Neural progenitor cell (in vitro differentiated cells): ENCODE data around the gene AMFR. TPM values are rescaled to one million over a fixed set of nuclear protein-coding genes. Genes with fewer than 3 reads are reported as not detected.

ENCODE experiments used
- DNase-seq: peaks from one replicate; pipeline ENCODE4 v3.0.0-alpha.2; 2016; ENCODE audit warnings: low spot score
- H2AFZ ChIP-seq: fragments of 200-600 bp; sonication (generic); replicated peaks from 2 replicates; pipeline ENCODE4 v1.6.1; 2016; ENCODE audit warnings: antibody characterized with exemption
- H3F3A ChIP-seq: fragments of 200-600 bp; sonication (generic); 2 replicates; pipeline ENCODE4 v1.6.1; 2016; ENCODE audit warnings: antibody characterized with exemption, low read depth
- H3K27ac ChIP-seq: fragments of 200-600 bp; sonication (generic); 2 replicates; pipeline ENCODE4 v1.5.1; 2016; ENCODE audit warnings: mild to moderate bottlenecking
- H3K27me3 ChIP-seq: fragments of 200-600 bp; sonication (generic); 2 replicates; pipeline ENCODE4 v1.6.1; 2016; ENCODE audit warnings: mild to moderate bottlenecking, moderate library complexity
- H3K36me3 ChIP-seq: fragments of 200-600 bp; sonication (generic); 2 replicates; pipeline ENCODE4 v1.5.1; 2016
- H3K4me1 ChIP-seq: fragments of 200-600 bp; sonication (generic); 2 replicates; pipeline ENCODE4 v1.6.1; 2016; ENCODE audit warnings: mixed run types
- H3K4me2 ChIP-seq: fragments of 200-600 bp; sonication (generic); 2 replicates; pipeline ENCODE4 v1.6.1; 2016
- H3K4me3 ChIP-seq: fragments of 200-600 bp; sonication (generic); 2 replicates; pipeline ENCODE4 v1.5.1; 2016
- H3K79me2 ChIP-seq: fragments of 200-600 bp; sonication (generic); 2 replicates; pipeline ENCODE4 v1.6.1; 2016; ENCODE audit warnings: low read depth
- H3K9ac ChIP-seq: fragments of 200-600 bp; sonication (generic); 2 replicates; pipeline ENCODE4 v1.6.1; 2016
- H3K9me3 ChIP-seq: fragments of 200-600 bp; sonication (generic); 2 replicates; pipeline ENCODE4 v1.5.1; 2016; ENCODE audit warnings: low read depth
- H4K20me1 ChIP-seq: fragments of 200-600 bp; sonication (generic); 2 replicates; pipeline ENCODE4 v1.6.1; 2016; ENCODE audit warnings: low read depth
- H3K27ac Mint-ChIP-seq: 3 replicates; pipeline ENCODE4 v1.8.0; 2021; ENCODE audit warnings: mixed read lengths
- H3K27me3 Mint-ChIP-seq: 2 replicates; pipeline ENCODE4 v1.8.0; 2022; ENCODE audit warnings: low read depth, mild to moderate bottlenecking, inconsistent platforms, moderate library complexity, mixed read lengths; ENCODE audit not compliant: insufficient read depth
- H3K36me3 Mint-ChIP-seq: 3 replicates; pipeline ENCODE4 v1.8.0; 2021; ENCODE audit warnings: mixed read lengths
- H3K4me1 Mint-ChIP-seq: 3 replicates; pipeline ENCODE4 v1.8.0; 2021; ENCODE audit warnings: mixed read lengths
- H3K4me3 Mint-ChIP-seq: 3 replicates; pipeline ENCODE4 v1.8.0; 2021; ENCODE audit warnings: mild to moderate bottlenecking, moderate library complexity, mixed read lengths
- H3K9me3 Mint-ChIP-seq: 3 replicates; pipeline ENCODE4 v1.8.0; 2020; ENCODE audit warnings: mixed read lengths
- CTCF ChIP-seq: fragments of 200-600 bp; sonication (generic); IDR thresholded peaks from 2 replicates; pipeline ENCODE4 v1.5.1; 2017; ENCODE audit warnings: antibody characterized with exemption, mild to moderate bottlenecking
- total RNA-seq: library from RNA; depleted of rRNA; stranded (reverse); fragments of >200 nt; gene quantifications from 2 replicates; pipeline ENCODE4 v1.2.3, GENCODE V29; 2015; ENCODE audit warnings: low replicate concordance

AMFR gene
- total RNA-seq, 1 donor from 2014 or later, result 38.7 TPM

GRCh38 chr16:56312028-56312300 is 113.4 kb downstream of the AMFR start:
- no peak overlapping the region for H3K9ac ChIP-seq
- no peak overlapping the region for H3K27ac ChIP-seq
- no peak overlapping the region for H3K4me2 ChIP-seq
- no peaks in the 10 kb centered on the region for H4K20me1 ChIP-seq
- no peaks in the 10 kb centered on the region for H3F3A ChIP-seq
- no peak for DNase-seq
- Mint-ChIP-seq H3K36me3 (no peaks in the 10 kb centered on the region), H3K4me1 (peaks cover 19% of the 10 kb centered on the region), H3K27me3 (no peaks in the 10 kb centered on the region), H3K9me3 (no peaks in the 10 kb centered on the region), H3K27ac (peak overlapping the region; percentile 46), H3K4me3 (no peak overlapping the region)
- no peak overlapping the region for H3K4me3 ChIP-seq
- H3K79me2 ChIP-seq, result no peaks in the 10 kb centered on the region
- H3K27me3 ChIP-seq, result no peaks in the 10 kb centered on the region
- peaks cover 21% of the 10 kb centered on the region for H3K4me1 ChIP-seq
- H2AFZ ChIP-seq, result no peak overlapping the region
- no peaks in the 10 kb centered on the region for H3K36me3 ChIP-seq
- no peaks in the 10 kb centered on the region for H3K9me3 ChIP-seq
- TF ChIP-seq CTCF, result no peak

Other genes starting within 250 kb of the AMFR start
- gene GNAO1, start 234.1 kb downstream of the AMFR start, total RNA-seq, result 1.9 and 3.2 TPM in 2 replicates
- 165 and 256 TPM in 2 replicates for gene NUDT21, start 25.8 kb upstream of the AMFR start, total RNA-seq
- gene OGFOD1, start 26.0 kb upstream of the AMFR start, total RNA-seq, result 65.8 and 73.4 TPM in 2 replicates
- gene BBS2, start 94.5 kb upstream of the AMFR start, total RNA-seq, result 47.8 and 64.5 TPM in 2 replicates
- not detected in 2 replicates for gene MT4, start 139.5 kb upstream of the AMFR start, total RNA-seq
- not detected in 2 replicates for gene MT3, start 164.0 kb upstream of the AMFR start, total RNA-seq
- gene MT2A, start 183.0 kb upstream of the AMFR start, total RNA-seq, result 1.3 TPM in 1 of 2 replicates, not detected in the other
- gene MT1E, start 200.2 kb upstream of the AMFR start, total RNA-seq, result 1.9 and 2.4 TPM in 2 replicates
- not detected in 2 replicates for gene MT1M, start 207.1 kb upstream of the AMFR start, total RNA-seq
- not detected in 2 replicates for gene MT1A, start 213.1 kb upstream of the AMFR start, total RNA-seq
- gene MT1B, start 226.3 kb upstream of the AMFR start, total RNA-seq, result not detected in 2 replicates
- gene MT1F, start 232.4 kb upstream of the AMFR start, total RNA-seq, result 1.1 TPM in 1 of 2 replicates, not detected in the other
- 2.6 TPM in 1 of 2 replicates, not detected in the other for gene MT1G, start 242.5 kb upstream of the AMFR start, total RNA-seq
- not detected in 2 replicates for gene MT1H, start 244.3 kb upstream of the AMFR start, total RNA-seq